Fibroblast of the conjunctiva (primary cell): ENCODE measurements around the gene CLDN3.
A peak's percentile ranks its signal among the peaks of the same experiment; 100 is the strongest.
"Not testable (repeated sequence)": the region's sequence is repeated elsewhere in the genome, so short reads cannot be mapped to it uniquely, and the experiment has no call there.

Source experiments
- DNase-seq: peaks from one replicate; pipeline ENCODE4 v3.0.0-alpha.2; 2010; ENCODE audit warnings: low read depth

Gene CLDN3

DNA sequence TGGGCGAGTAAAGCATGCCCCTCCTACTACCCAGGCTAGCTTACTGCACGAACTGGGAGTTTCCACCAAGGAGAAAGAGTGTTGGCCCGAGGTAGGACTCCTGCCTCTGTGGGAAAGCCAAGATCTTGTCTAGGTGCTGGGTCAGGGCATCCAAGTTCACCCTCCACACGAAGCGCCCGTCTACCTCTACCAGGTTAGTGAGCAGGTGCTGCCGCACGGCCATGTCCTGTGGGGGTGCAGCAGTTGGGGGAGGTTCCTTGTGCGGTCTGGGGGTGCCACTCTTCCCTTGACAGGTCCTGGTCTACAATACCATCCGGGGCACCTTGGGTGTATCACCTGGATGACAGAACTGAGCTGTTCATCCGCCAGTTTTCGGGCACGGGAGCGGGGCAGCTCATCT, 33.2 kb downstream of the CLDN3 start:
- DNase-seq: no peak

DNA sequence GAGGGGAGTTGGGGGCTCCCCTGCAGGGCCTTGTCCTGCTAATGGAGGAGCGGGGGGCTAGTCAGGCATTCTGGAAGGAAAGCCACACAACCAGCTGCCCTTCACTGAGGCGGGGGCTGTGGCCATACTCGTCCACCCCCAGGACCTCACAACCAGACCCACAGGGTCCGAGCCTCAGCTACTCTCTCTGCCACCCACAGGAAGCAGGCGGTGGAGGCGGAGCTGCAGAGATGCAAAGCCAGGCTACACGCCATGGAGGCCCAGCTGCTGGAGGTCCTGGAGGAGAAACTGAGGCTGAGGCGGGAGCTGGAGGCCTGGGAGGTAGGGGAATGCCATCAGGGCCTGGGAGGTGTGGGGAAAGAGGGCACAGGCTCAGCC, 34.6 kb downstream of the CLDN3 start:
- DNase-seq: no peak

DNA sequence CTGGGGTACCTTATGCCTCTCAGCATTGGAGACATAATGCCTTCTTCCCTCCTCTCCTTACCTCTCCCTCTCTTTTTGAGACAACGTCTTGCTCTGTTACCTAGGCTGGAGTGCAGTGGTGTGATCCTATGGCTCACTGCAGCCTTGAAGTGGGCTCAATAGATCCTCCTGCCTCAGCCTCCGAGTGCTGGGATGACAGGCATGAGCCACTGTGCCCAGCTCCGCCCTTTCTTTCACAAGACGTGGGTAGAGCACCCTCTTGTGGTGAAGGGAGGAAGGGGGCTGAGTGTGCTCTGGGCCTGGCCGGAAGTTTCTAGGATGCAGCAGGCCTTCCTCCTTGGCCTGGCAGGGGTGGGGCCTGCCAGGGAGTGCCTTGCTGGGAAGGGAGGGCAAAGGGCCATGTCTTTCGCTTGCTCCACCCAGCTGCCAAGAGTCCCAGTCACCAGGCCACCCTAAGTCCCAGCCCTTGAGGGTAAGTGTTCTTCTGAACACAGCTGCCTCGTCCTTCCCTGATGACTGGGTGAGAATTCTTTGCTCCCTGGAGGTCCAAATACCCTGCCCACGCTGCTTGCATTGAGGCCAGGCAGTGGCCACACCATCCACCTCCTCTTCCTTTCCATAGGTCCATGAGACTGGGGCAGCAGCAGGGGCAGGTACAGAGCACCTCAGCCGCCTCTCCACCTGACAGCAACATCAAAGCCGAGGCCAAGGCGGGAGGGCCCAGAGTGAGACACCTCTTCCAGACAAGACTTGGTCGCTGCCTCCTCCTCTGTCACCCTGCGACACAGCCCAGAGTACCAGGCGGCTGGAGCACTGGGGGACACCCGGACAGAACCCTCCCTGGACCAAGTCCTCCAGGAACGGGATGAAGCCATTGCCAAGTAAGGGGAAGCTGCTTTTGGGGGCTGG, 35.2 kb downstream of the CLDN3 start:
- DNase-seq: peak; percentile 75

DNA sequence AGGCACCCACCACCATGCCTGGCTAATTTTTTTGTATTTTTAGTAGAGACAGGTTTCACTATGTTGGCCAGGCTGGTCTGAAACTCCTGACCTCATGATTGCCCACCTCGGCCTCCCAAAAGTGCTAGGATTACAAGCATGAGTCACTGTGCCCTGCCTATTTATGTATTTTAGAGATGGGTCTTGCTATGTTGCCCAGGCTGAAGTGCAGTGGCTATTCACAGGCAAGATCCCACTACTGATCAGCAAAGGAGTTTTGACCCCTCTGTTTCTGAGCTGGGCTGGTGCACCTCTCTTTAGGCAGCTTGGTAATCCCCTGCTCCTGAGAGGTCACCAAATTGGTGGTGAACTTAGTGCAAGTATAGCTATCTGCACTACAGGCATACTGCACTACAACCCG, 37.7 kb downstream of the CLDN3 start:
- no peak for DNase-seq

DNA sequence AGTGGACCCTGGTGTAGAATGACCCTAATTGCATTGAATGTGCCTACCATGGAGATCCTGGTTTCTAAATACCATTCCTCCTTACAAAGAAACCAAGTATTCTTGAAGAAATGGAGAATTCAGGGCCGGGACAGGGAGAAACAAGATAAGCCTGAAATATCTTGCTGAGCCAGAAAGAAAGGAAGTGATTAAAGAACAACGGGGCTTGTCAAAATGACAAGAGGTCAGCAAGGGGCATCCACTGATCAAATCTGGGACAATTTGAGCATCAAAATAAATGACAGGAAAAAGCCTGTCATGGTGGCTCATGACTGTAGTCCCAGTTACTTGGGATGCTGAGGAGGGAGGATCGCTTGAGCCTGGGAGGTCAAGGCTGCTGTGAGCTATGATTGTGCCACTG, 39.6 kb downstream of the CLDN3 start:
- DNase-seq: no peak

DNA sequence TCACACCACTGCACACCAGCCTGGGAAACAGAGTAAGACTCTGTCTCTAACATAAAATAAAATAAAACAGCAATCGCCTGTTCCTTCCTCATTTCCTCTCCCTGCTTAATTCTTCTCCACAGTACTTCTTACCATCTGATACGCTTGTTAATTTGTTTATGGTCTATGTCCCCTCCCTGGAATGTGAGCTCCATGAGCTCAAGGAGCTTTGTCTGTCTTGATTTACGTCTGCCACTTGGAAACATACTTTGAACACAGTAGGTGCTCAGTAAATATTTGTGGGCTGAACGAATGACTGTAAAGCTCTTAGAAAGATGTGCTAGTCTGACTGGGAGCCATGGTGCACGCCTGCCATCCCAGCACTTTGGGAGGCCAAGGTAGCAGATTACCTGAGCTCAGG, 41.5 kb downstream of the CLDN3 start:
- no peak for DNase-seq

DNA sequence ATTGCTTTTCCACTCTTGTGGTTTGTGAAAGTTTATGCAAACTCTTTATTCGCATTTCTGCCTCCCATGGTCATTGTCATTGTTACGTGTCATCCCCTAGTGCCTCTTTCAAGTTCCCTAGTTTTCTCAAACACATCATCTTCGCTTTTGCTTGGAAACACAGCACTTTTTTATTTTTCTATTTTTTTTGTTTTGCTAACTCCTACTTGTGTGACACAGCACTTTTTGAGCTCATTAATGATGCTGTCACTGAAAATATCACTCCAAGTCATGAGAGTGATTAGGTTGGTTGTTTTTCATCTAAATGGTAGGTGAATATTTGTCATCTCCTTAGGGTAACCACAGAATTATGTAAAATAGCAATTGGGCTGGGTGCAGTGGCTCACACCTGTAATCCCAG, 42.1 kb downstream of the CLDN3 start:
- DNase-seq: no peak

DNA sequence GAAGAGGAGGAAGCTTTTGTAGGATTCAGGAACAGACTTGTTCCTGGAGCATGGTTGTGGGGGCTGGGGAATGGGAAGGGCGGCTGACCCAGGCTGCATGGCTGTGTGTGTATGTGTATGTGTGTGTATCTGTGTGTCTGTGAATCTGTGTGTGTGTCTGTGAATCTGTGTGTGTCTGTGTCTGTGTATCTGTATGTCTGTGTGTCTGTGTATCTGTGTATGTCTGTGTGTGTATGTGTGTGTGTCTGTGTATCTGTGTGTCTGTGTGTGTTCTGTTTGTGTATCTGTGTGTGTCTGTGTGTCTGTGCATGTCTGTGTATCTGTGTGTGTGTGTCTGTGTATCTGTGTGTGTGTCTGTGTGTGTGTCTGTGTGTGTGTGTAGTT, 44.0 kb downstream of the CLDN3 start:
- no peak for DNase-seq

DNA sequence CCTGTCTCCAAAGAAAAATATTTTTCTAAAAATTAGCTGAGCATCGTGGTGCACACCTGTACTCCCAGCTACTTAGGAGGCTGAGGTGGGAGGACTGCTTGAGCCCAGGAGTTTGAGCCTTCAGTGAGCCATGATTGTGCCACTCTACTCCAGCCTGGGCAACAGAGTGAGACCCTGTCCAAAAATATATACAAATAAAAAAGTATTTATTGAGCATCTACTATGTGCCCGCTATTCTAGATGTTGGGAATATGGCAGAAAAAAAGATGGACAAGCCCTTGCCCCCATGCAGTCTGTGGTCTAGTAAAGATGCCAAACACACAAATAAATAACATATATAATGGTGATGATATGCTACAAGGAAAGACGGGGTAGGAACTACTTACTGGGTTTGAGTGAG, 46.3 kb downstream of the CLDN3 start:
- DNase-seq: no peak

DNA sequence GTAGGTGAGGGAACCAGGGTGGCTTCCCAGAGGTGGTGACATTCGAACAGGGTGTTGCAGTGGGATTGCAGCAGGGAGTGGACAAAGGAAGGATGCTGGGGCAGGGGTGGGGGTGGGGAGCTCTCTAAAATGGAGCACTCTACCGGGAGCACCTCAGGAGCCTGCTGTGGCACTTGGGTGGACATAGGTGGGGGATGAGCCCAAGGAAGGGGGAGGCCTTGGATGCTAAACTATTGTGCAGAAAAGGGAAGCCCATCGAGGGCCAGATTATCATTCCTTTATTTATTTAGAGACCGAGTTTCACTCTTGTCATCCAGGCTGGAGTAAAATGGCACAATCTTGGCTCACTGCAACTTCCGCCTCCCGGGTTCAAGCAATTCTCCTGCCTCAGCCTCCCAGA, 47.3 kb downstream of the CLDN3 start:
- no peak for DNase-seq

DNA sequence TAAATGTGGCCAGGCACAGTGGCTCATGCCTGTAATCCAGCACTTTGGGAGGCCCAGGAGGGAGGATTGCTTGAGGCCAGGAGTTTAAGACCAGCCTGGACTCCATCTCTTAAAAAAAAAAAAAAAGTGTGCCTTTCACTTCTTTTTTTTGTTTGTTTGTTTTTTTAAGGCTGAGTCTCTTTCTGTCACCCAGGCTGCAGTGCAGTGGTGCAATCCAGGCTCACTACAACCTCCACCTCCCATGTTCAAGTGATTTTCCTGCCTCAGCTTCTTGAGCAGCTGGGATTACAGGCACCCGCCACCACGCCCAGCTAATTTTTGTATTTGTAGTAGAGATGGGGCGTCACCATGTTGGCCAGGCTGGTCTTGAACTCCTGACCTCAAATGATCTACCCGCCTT, 47.9 kb downstream of the CLDN3 start:
- DNase-seq: not testable (repeated sequence)

DNA sequence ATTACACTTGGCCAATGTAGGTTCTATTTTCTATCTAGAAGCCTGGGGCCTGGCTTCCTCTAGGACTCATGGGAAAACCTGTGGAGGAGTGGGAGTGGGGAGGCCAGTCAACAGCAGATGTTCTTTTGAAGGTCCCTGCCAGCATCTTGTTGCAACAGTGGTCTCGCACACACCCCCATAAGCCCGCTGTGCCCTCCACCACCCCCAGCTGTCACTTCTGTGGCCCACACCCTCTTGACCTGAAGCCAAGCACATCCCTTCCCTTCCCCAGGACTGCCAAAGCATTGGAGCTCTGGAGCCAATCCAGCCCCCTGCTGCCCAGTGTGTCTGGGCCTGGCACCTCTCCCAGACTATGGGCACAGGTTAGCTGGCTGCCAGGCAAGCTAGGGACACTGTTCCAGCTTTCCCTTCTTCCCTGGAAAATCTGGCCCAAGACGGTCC, 48.7 kb downstream of the CLDN3 start:
- no peak for DNase-seq

DNA sequence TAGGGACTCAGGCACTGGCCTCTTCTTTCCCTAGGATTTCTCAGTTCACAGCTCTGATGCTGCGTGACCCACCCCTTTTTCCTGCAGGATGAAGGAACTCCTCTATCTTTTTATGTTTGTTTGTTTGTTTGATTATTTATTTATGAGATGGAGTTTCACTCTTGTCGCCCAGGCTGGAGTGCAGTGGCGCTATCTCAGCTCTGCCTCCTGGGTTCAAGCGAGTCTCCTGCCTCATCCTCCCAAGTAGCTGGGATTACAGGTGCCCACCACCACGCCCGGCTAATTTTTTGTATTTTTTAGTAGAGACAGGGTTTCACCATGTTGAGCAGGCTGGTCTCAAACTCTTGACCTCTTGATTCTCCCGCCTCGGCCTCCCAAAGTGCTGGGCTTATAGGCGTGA, 49.6 kb downstream of the CLDN3 start:
- DNase-seq: not testable (repeated sequence)

DNA sequence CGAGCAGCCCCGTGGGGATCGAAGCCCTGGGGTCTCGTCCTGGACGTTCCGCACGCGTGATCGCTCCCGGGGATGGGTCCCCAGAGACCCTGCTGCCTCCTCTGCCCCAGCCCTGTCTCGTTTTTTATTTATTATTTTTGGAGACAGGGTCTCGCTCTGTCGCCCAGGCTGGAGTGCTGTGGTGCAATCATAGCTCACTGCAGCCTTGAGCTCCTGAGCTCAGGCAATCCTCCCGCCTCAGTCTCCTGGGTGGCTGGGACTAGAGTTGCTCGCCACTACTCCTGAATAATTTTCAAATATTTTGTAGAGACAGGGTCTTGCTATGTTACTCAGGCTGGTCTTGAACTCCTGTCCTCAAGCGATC, 50.3 kb downstream of the CLDN3 start:
- DNase-seq: no peak
